HepG2 (cell line): ENCODE results near the gene CFAP99. TPM values are rescaled to one million over a fixed set of nuclear protein-coding genes. Genes with fewer than 3 reads are reported as not detected.
A peak's percentile ranks its signal among the peaks of the same experiment; 100 is the strongest.

Source experiments
- ARHGAP35 ChIP-seq: sonication (generic); formaldehyde crosslinking; IDR thresholded peaks from 2 replicates; pipeline ENCODE4 v1.9.0; 2022; ENCODE audit warnings: mild to moderate bottlenecking, inconsistent platforms, moderate library complexity, missing genetic modification reagents, borderline replicate concordance
- ARID4A ChIP-seq: sonication (generic); formaldehyde crosslinking; IDR thresholded peaks from 2 replicates; pipeline ENCODE4 v1.5.0; 2020; ENCODE audit warnings: mild to moderate bottlenecking, missing genetic modification reagents, borderline replicate concordance
- FOXA1 ChIP-seq, 2 experiments: fragments of 450-650 bp in 1 of 2; sonication (generic) in 1 of 2; formaldehyde crosslinking in 1 of 2; IDR thresholded peaks; 2 replicates each; pipeline versions ENCODE4 v1.4.0 to v1.6.1; 2016 to 2020; ENCODE audit warnings: missing genetic modification reagents in 1 of 2
- HOXD1 ChIP-seq: sonication (generic); formaldehyde crosslinking; IDR thresholded peaks from 2 replicates; pipeline ENCODE4 v1.5.0; 2020; ENCODE audit warnings: missing genetic modification reagents
- MEIS1 ChIP-seq: sonication (generic); formaldehyde crosslinking; IDR thresholded peaks from 2 replicates; pipeline ENCODE4 v1.9.0; 2021; ENCODE audit warnings: mild to moderate bottlenecking, missing genetic modification reagents, moderate library complexity, borderline replicate concordance
- MIER3 ChIP-seq: IDR thresholded peaks from 2 replicates; pipeline ENCODE4 v1.6.1; 2016; ENCODE audit warnings: missing compliant biosample characterization, borderline replicate concordance
- NFRKB ChIP-seq: fragments of 450-650 bp; IDR thresholded peaks from 2 replicates; pipeline ENCODE4 v1.6.1; 2017
- NFYC ChIP-seq: IDR thresholded peaks from 2 replicates; pipeline ENCODE4 v1.6.1; 2016; ENCODE audit warnings: missing genetic modification reagents, missing compliant biosample characterization
- NONO ChIP-seq, 2 experiments: fragments of 450-650 bp in 1 of 2; sonication (generic) in 1 of 2; formaldehyde crosslinking in 1 of 2; IDR thresholded peaks in 1 of 2; conservative IDR thresholded peaks in 1 of 2; 2 replicates each; pipeline versions ENCODE4 v1.6.1 to v1.8.0; 2017 to 2022; ENCODE audit warnings: mild to moderate bottlenecking in 1 of 2, missing genetic modification reagents in 1 of 2, moderate library complexity in 1 of 2
- RARG ChIP-seq: sonication (generic); formaldehyde crosslinking; IDR thresholded peaks from 2 replicates; pipeline ENCODE4 v1.4.0; 2020; ENCODE audit warnings: low read depth, mild to moderate bottlenecking, missing genetic modification reagents
- RCOR2 ChIP-seq: IDR thresholded peaks from 2 replicates; pipeline ENCODE4 v1.6.1; 2016; ENCODE audit warnings: missing biosample characterization, missing genetic modification reagents
- SMARCE1 ChIP-seq: fragments of 450-650 bp; IDR thresholded peaks from 2 replicates; pipeline ENCODE4 v1.6.1; 2017; ENCODE audit warnings: borderline replicate concordance
- TBX3 ChIP-seq: fragments of 450-650 bp; IDR thresholded peaks from 2 replicates; pipeline ENCODE4 v1.6.1; 2017; ENCODE audit warnings: antibody characterized with exemption, mild to moderate bottlenecking, inconsistent platforms, borderline replicate concordance
- ZBTB14 ChIP-seq: sonication (generic); formaldehyde crosslinking; IDR thresholded peaks from 2 replicates; pipeline ENCODE4 v1.4.0; 2020; ENCODE audit warnings: missing genetic modification reagents
- ZNF136 ChIP-seq: sonication (generic); formaldehyde crosslinking; IDR thresholded peaks from 2 replicates; pipeline ENCODE4 v1.8.1; 2022; ENCODE audit warnings: low read depth, mild to moderate bottlenecking, moderate library complexity, missing genetic modification reagents
- ZNF615 ChIP-seq: sonication (generic); formaldehyde crosslinking; IDR thresholded peaks from 2 replicates; pipeline ENCODE4 v1.5.0; 2020; ENCODE audit warnings: mild to moderate bottlenecking, missing genetic modification reagents, borderline replicate concordance
- ZNF674 ChIP-seq: sonication (generic); formaldehyde crosslinking; IDR thresholded peaks from 2 replicates; pipeline ENCODE4 v1.5.0; 2020; ENCODE audit warnings: low read depth, mild to moderate bottlenecking, missing genetic modification reagents
- polyA plus RNA-seq, 8 experiments: library from polyadenylated mRNA; depleted of rRNA in 3 of 8; stranded (reverse) in 7 of 8; unstranded in 1 of 8; fragments of >200 nt; fragmentation: Illumina TruSeq in 4 of 8; extraction: Trizol in 4 of 8; gene quantifications; 2 replicates each; pipeline versions ENCODE4 v1.2.1 to v1.2.3, GENCODE V29; 2011 to 2016; ENCODE audit warnings: low read depth in 4 of 8, missing spikeins in 1 of 8, mixed read lengths in 1 of 8; ENCODE audit not compliant: insufficient read depth in 1 of 8
- total RNA-seq, 5 experiments: library from RNA; depleted of rRNA; stranded (reverse); fragments of >200 nt; fragmentation: Illumina TruSeq; extraction: Trizol; gene quantifications; 2 replicates each; pipeline ENCODE4 v1.2.3, GENCODE V29; 2016; ENCODE audit warnings: low read depth in 1 of 5
- TF ChIP-seq, protein P1 (sequence below): sonication (generic); formaldehyde crosslinking; IDR thresholded peaks from 2 replicates; pipeline ENCODE4 v1.4.0; 2020; ENCODE audit warnings: missing genetic modification reagents
- TF ChIP-seq, protein P2 (sequence below): sonication (generic); formaldehyde crosslinking; IDR thresholded peaks from 2 replicates; pipeline ENCODE4 v1.8.0; 2022; ENCODE audit warnings: missing genetic modification reagents, mild to moderate bottlenecking, inconsistent platforms, borderline replicate concordance
- TF ChIP-seq, protein P3 (sequence below): sonication (generic); formaldehyde crosslinking; IDR thresholded peaks from 2 replicates; pipeline ENCODE4 v1.4.0; 2020; ENCODE audit warnings: low read depth, mild to moderate bottlenecking, missing genetic modification reagents

Gene CFAP99
- total and polyA plus RNA-seq, 2 of the 13 experiments (the other 11 are each of a cell fraction or from before 2014, with no cell fraction given), result not detected

DNA sequence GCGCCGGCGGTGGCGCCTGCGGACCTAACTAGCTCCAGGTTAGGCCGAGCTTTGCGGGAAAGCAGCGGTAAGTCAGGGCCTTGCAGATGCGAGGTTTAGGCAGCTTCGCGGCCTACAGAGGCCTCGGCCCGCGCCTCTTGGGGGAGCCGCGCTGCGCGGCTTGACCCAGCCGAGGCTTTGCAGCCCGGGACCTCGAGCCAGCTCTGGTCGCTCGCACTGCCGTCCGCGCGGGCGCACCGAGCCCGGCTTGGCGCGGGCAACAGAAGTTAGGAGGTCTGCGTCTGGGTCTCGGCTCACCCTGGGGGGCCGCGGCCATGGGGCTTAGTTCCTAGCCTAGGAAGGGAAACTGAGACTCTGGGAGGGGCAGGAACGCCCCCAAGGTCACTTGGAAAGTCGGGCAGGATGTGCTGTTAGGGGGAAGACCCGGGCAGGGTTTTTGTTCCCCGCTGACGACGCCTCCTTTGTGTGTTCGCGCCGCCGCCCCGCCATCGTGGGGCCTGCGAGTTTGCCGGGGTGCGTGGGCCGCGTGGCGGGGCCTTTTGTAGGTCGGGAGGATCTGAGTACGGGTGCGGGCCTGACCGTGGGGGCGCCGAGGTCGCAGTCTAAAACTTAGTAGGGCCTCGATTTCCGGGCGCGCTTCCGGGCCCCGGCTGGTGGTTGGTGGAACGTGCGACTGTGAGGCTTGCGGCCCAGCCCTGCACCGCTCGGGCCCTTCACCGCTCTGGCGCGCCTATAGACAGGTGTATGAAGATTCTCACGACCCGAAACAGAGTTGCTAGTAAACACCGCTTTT lies 50.6 kb downstream of the CFAP99 start (continued):
- TF ChIP-seq ARID4A (peak; percentile 47; the same call in 1 of the 2 replicates), ZNF136 (CRISPR knock-in tag) (no peak), TBX3 (no peak), HOXD1 (no peak), NONO (IDR thresholded peaks at IDR 0.05) (no peak), NONO (CRISPR knock-in tag; conservative IDR thresholded peaks at IDR 0.05) (0 out of 2 replicates have a peak, but pooled peaks have one; percentile 26), SMARCE1 (no peak), ZBTB14 (CRISPR knock-in tag) (no peak), ARHGAP35 (CRISPR knock-in tag) (no peak), RARG (CRISPR knock-in tag) (no peak), MEIS1 (no peak), NFRKB (no peak), FOXA1 (IDR thresholded peaks at IDR 0.05) (no peak), FOXA1 (CRISPR knock-in tag; IDR thresholded peaks at IDR 0.05) (no peak), ZNF615 (CRISPR knock-in tag) (peak; percentile 90), ZNF674 (no peak), RCOR2 (CRISPR knock-in tag) (0 out of 2 replicates have a peak, but pooled peaks have one; percentile 15), MIER3 (CRISPR knock-in tag) (no peak; the same call in 1 of the 2 replicates), NFYC (CRISPR knock-in tag) (no peak)
- TF ChIP-seq, protein P1, sequence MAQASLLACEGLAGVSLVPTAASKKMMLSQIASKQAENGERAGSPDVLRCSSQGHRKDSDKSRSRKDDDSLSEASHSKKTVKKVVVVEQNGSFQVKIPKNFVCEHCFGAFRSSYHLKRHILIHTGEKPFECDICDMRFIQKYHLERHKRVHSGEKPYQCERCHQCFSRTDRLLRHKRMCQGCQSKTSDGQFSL (CRISPR knock-in tag), result no peak
- TF ChIP-seq, protein P2, sequence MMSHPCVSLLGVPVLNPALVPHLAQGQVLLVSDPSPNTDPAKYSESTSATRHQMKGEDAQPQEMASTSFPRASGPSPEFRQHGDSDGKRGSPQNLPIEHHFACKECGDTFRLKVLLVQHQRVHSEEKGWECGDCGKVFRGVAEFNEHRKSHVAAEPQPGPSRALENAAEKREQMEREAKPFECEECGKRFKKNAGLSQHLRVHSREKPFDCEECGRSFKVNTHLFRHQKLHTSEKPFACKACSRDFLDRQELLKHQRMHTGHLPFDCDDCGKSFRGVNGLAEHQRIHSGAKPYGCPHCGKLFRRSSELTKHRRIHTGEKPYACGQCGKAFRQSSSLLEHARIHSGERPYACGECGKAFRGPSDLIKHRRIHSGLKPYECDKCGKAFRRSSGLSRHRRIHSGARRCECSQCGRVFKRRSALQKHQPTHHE, result no peak
- TF ChIP-seq, protein P3, sequence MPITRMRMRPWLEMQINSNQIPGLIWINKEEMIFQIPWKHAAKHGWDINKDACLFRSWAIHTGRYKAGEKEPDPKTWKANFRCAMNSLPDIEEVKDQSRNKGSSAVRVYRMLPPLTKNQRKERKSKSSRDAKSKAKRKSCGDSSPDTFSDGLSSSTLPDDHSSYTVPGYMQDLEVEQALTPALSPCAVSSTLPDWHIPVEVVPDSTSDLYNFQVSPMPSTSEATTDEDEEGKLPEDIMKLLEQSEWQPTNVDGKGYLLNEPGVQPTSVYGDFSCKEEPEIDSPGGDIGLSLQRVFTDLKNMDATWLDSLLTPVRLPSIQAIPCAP, result no peak
